BJ (cell line): ENCODE data around the gene SLC44A3. TPM values are rescaled to one million over a fixed set of nuclear protein-coding genes. Genes with fewer than 3 reads are reported as not detected.
A peak's percentile ranks its signal among the peaks of the same experiment; 100 is the strongest.

Experiments used
- CTCF ChIA-PET: fragments of 350-600 bp; formaldehyde crosslinking; extraction: SDS; loops from one replicate; lab custom pipeline; 2021; ENCODE audit warnings: antibody characterized with exemption, inconsistent platforms; lab: Yijun Ruan, JAX
- POLR2A ChIA-PET: fragments of 300-600 bp; sonication (Branson Sonifier 250); formaldehyde crosslinking; extraction: SDS; loops from one replicate; lab custom pipeline; 2021; ENCODE audit warnings: antibody characterized with exemption; lab: Charles Lee
- DNase-seq: peaks from one replicate; pipeline ENCODE4 v3.0.0-alpha.2; 2011; ENCODE audit warnings: low read depth
- H3K27me3 ChIP-seq: 2 replicates; pipeline ENCODE4 v1.6.0; 2011; ENCODE audit warnings: low read length; ENCODE audit not compliant: control insufficient read depth, insufficient read depth
- H3K36me3 ChIP-seq: 2 replicates; pipeline ENCODE4 v1.5.1; 2011; ENCODE audit warnings: low read length; ENCODE audit not compliant: control insufficient read depth, insufficient read depth
- H3K4me3 ChIP-seq: 2 replicates; pipeline ENCODE4 v1.5.1; 2011; ENCODE audit warnings: low read depth, mild to moderate bottlenecking, control low read depth, low read length
- polyA plus RNA-seq: library from polyadenylated mRNA; depleted of rRNA; stranded (reverse); fragments of >200 nt; gene quantifications from 2 replicates; pipeline ENCODE4 v1.2.3, GENCODE V29; 2011
- TF ChIP-seq, protein P1 (sequence below): IDR thresholded peaks from 2 replicates; pipeline ENCODE4 v1.5.1; 2011; ENCODE audit warnings: low read depth, mild to moderate bottlenecking, control low read depth, inconsistent platforms, low read length, moderate library complexity; ENCODE audit not compliant: insufficient read depth

SLC44A3 gene
- polyA plus RNA-seq, 1 experiment, result 1.1 TPM

DNA sequence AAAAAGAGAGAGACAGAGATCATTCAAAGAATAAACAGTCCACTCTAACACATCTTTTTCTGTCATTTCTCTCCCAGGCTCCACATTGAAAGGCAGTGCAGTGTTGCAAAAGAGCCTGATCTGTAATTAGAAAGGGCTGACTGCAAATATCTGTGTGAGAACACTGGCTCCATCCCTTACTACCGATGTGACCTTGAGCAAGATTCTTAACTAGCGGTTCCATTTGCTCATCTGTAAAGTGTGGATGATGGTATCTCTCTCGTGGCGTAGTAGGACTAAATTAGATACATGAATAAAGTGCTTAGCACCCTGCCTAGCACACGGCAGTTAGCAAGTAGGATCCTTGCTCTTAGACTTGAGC is 26.9 kb upstream of the SLC44A3 start:
- DNase-seq, result peak; percentile 63
- ChIA-PET CTCF (no interaction called here), POLR2A (no interaction called here)
- Histone ChIP-seq H3K36me3 (no peaks in the 10 kb centered on the region), H3K4me3 (no peak overlapping the region), H3K27me3 (no peaks in the 10 kb centered on the region)
- TF ChIP-seq, protein P1, sequence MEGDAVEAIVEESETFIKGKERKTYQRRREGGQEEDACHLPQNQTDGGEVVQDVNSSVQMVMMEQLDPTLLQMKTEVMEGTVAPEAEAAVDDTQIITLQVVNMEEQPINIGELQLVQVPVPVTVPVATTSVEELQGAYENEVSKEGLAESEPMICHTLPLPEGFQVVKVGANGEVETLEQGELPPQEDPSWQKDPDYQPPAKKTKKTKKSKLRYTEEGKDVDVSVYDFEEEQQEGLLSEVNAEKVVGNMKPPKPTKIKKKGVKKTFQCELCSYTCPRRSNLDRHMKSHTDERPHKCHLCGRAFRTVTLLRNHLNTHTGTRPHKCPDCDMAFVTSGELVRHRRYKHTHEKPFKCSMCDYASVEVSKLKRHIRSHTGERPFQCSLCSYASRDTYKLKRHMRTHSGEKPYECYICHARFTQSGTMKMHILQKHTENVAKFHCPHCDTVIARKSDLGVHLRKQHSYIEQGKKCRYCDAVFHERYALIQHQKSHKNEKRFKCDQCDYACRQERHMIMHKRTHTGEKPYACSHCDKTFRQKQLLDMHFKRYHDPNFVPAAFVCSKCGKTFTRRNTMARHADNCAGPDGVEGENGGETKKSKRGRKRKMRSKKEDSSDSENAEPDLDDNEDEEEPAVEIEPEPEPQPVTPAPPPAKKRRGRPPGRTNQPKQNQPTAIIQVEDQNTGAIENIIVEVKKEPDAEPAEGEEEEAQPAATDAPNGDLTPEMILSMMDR, result no peak

DNA sequence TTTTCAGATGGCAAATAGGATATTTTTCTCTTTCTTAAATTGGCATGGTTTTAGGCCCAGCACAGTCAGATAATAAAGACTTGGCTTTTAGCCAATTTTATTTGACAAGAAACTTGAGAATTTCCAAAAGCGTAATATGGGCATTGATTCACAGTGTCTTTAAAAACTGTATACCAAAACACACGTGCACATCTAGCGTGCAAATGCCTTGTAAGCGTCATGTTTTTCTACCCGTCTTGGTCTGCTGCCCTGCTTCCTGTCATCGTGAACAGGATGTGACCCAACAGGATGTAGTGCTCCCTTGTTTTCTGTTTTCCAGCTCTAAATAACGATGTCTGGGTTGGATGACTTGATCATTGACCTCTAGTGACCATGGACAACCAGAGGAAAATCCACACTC is 24.7 kb upstream of the SLC44A3 start:
- ChIA-PET POLR2A (no interaction called here), CTCF (interaction anchor here (1.3 to 2.6 kb wide), 3 partner anchors 10 to 314 kb away, joined by 4 to 7 read pairs (median 6); no protein-coding TSS in a partner anchor)
- Histone ChIP-seq H3K36me3 (no peaks in the 10 kb centered on the region), H3K4me3 (no peak overlapping the region), H3K27me3 (no peaks in the 10 kb centered on the region)
- no peak for DNase-seq
- TF ChIP-seq, protein P1, result no peak

GRCh38 chr1:94796266-94796665 is 23.9 kb upstream of the SLC44A3 start:
- no peak overlapping the region for H3K4me3 ChIP-seq
- TF ChIP-seq, protein P1, result no peak
- ChIA-PET POLR2A (no interaction called here), CTCF (interaction anchor here (0.6 to 2.6 kb wide), 5 partner anchors 9 to 315 kb away, joined by 3 to 7 read pairs (median 4); no protein-coding TSS in a partner anchor)
- no peaks in the 10 kb centered on the region for H3K36me3 ChIP-seq
- no peaks in the 10 kb centered on the region for H3K27me3 ChIP-seq
- no peak for DNase-seq

- Histone ChIP-seq H3K36me3 (no peaks in the 10 kb centered on the region), H3K27me3 (no peaks in the 10 kb centered on the region), H3K4me3 (no peak overlapping the region)
- TF ChIP-seq, protein P1, result no peak
- peak; percentile 32 for DNase-seq
- POLR2A ChIA-PET, result interaction anchor here (0.5 to 0.6 kb wide), 2 partner anchors 99 to 258 kb away, joined by 3 to 6 read pairs; no protein-coding TSS in a partner anchor
- CTCF ChIA-PET, result interaction anchor here (1.0 to 2.6 kb wide), 3 partner anchors 8 to 316 kb away, joined by 3 to 7 read pairs (median 6); no protein-coding TSS in a partner anchor
These were observed 22.9 kb upstream of the SLC44A3 start for GRCh38 chr1:94797291-94797690.

- no peak for DNase-seq
- POLR2A ChIA-PET, result no interaction called here
- H3K27me3 ChIP-seq, result no peaks in the 10 kb centered on the region
- no peak overlapping the region for H3K4me3 ChIP-seq
- TF ChIP-seq, protein P1, result no peak
- CTCF ChIA-PET, result interaction anchor here (1.4 kb wide), 1 partner anchor 276 kb away, joined by 6 read pairs; no protein-coding TSS in a partner anchor
- H3K36me3 ChIP-seq, result no peaks in the 10 kb centered on the region
These were observed 22.1 kb upstream of the SLC44A3 start for GRCh38 chr1:94798054-94798453.
